NB4 (cell line): Measurements from ENCODE around the gene ITCH.

Experiments
- CTCF ChIP-seq: IDR thresholded peaks from one replicate; pipeline ENCODE4 v1.5.1; 2012; ENCODE audit warnings: low read depth, low read length
- MAX ChIP-seq: IDR thresholded peaks from 2 replicates; pipeline ENCODE4 v1.6.1; 2011; ENCODE audit warnings: low read depth, low read length
- MYC ChIP-seq: IDR thresholded peaks from 2 replicates; pipeline ENCODE4 v1.6.1; 2011; ENCODE audit warnings: low read depth, low read length
- POLR2A ChIP-seq: IDR thresholded peaks from 2 replicates; pipeline ENCODE4 v1.6.1; 2011; ENCODE audit warnings: mild to moderate bottlenecking; ENCODE audit not compliant: insufficient read length; ENCODE audit errors: extremely low read depth

- TF ChIP-seq CTCF (no peak), POLR2A (no peak), MAX (no peak), MYC (no peak)
Observed at GRCh38 chr20:34539756-34540155, 176.7 kb downstream of the ITCH start.
